ENCODE data around the gene EVC. TPM values are rescaled to one million over a fixed set of nuclear protein-coding genes. Genes with fewer than 3 reads are reported as not detected.

The EVC gene
- total RNA-seq, 1 donor from 2014 or later: 9.5 TPM

GRCh38 chr4:5751666-5752375 is 40.8 kb downstream of the EVC start:
- FAIRE-seq (no peak), DNase-seq (ENCODE audit: low read depth) (no peak)
- no peak overlapping the region for H3K4me3 ChIP-seq (ENCODE audit: low read depth, low read length)
- TF ChIP-seq CTCF (IDR thresholded peaks at IDR 0.05; ENCODE audit: insufficient read depth, low read length, severe bottlenecking): no peak
- H3K27me3 ChIP-seq (ENCODE audit: control insufficient read depth, insufficient read depth, low read length): no peaks in the 10 kb centered on the region
- peaks cover 21% of the 10 kb centered on the region for H3K36me3 ChIP-seq (ENCODE audit: control insufficient read depth, insufficient read depth, low read length)

GRCh38 chr4:5752376-5753184 is 41.6 kb downstream of the EVC start:
- Histone ChIP-seq H3K4me3 (ENCODE audit: low read depth, low read length) (no peak overlapping the region), H3K36me3 (ENCODE audit: control insufficient read depth, insufficient read depth, low read length) (peaks cover 26% of the 10 kb centered on the region), H3K27me3 (ENCODE audit: control insufficient read depth, insufficient read depth, low read length) (no peaks in the 10 kb centered on the region)
- FAIRE-seq (no peak), DNase-seq (ENCODE audit: low read depth) (no peak)
- no peak for TF ChIP-seq CTCF (IDR thresholded peaks at IDR 0.05; ENCODE audit: insufficient read depth, low read length, severe bottlenecking)

GRCh38 chr4:5753366-5753765 is 42.4 kb downstream of the EVC start:
- no peak for FAIRE-seq
- TF ChIP-seq CTCF (IDR thresholded peaks at IDR 0.05; ENCODE audit: insufficient read depth, low read length, severe bottlenecking): no peak
- H3K4me3 ChIP-seq (ENCODE audit: low read depth, low read length): no peak overlapping the region
- no peak for DNase-seq (ENCODE audit: low read depth)
- no peaks in the 10 kb centered on the region for H3K27me3 ChIP-seq (ENCODE audit: control insufficient read depth, insufficient read depth, low read length)
- H3K36me3 ChIP-seq (ENCODE audit: control insufficient read depth, insufficient read depth, low read length): peaks cover 26% of the 10 kb centered on the region

GRCh38 chr4:5753766-5754528 is 42.9 kb downstream of the EVC start:
- DNase-seq (ENCODE audit: low read depth) (peak; percentile 85), FAIRE-seq (peak; percentile 76)
- Histone ChIP-seq H3K27me3 (ENCODE audit: control insufficient read depth, insufficient read depth, low read length) (no peaks in the 10 kb centered on the region), H3K36me3 (ENCODE audit: control insufficient read depth, insufficient read depth, low read length) (peaks cover 26% of the 10 kb centered on the region), H3K4me3 (ENCODE audit: low read depth, low read length) (no peak overlapping the region)
- no peak for TF ChIP-seq CTCF (IDR thresholded peaks at IDR 0.05; ENCODE audit: insufficient read depth, low read length, severe bottlenecking)

GRCh38 chr4:5754529-5754881 is 43.5 kb downstream of the EVC start:
- no peaks in the 10 kb centered on the region for H3K27me3 ChIP-seq (ENCODE audit: control insufficient read depth, insufficient read depth, low read length)
- no peak overlapping the region for H3K4me3 ChIP-seq (ENCODE audit: low read depth, low read length)
- DNase-seq (ENCODE audit: low read depth): no peak
- peaks cover 25% of the 10 kb centered on the region for H3K36me3 ChIP-seq (ENCODE audit: control insufficient read depth, insufficient read depth, low read length)
- no peak for TF ChIP-seq CTCF (IDR thresholded peaks at IDR 0.05; ENCODE audit: insufficient read depth, low read length, severe bottlenecking)
- FAIRE-seq: peak; percentile 62
